ENCODE measurements around the gene STIP1. TPM values are rescaled to one million over a fixed set of nuclear protein-coding genes. Genes with fewer than 3 reads are reported as not detected.

STIP1 gene
- total RNA-seq, 6 experiments from 2014 or later: 27.6 to 110 (median 59.4) TPM

GRCh38 chr11:64165842-64166635 lies 19.9 kb upstream of the STIP1 start, which contains the start of gene MACROD1:
MACROD1 (minus strand) TSS chr11:64166113; CDS start chr11:64165994, 119 bp downstream.
- Histone ChIP-seq H3K27me3 (no peaks in the 10 kb centered on the region), H3K4me1 (peaks cover 0 to 8% (median 0%) of the 10 kb centered on the region in 4 donors), H3K9me3 (no peaks in the 10 kb centered on the region), H3K27ac (peak within 1 kb of the TSS; percentile 36 to 84 (median 72)), H3K36me3 (no peaks in the 10 kb centered on the region), H3K4me3 (peak within 1 kb of the TSS; percentile 77 to 84 (median 83))
- intact Hi-C loops (cut with DNase I): no loop called here
- peak; percentile 94 to 97 (median 96) for DNase-seq
- 0% methylated on average over 25 of the region's 92 CpGs for WGBS (ENCODE audit: insufficient coverage, low coverage, low lambda C conversion rate, missing lambda C conversion rate)
- peak; percentile 76 for TF ChIP-seq POLR2A (IDR thresholded peaks at IDR 0.05)
- TF ChIP-seq, protein P1, sequence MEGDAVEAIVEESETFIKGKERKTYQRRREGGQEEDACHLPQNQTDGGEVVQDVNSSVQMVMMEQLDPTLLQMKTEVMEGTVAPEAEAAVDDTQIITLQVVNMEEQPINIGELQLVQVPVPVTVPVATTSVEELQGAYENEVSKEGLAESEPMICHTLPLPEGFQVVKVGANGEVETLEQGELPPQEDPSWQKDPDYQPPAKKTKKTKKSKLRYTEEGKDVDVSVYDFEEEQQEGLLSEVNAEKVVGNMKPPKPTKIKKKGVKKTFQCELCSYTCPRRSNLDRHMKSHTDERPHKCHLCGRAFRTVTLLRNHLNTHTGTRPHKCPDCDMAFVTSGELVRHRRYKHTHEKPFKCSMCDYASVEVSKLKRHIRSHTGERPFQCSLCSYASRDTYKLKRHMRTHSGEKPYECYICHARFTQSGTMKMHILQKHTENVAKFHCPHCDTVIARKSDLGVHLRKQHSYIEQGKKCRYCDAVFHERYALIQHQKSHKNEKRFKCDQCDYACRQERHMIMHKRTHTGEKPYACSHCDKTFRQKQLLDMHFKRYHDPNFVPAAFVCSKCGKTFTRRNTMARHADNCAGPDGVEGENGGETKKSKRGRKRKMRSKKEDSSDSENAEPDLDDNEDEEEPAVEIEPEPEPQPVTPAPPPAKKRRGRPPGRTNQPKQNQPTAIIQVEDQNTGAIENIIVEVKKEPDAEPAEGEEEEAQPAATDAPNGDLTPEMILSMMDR (IDR thresholded peaks at IDR 0.05): no peak
- peak; percentile 92 to 94 (median 92) for ATAC-seq

DNA sequence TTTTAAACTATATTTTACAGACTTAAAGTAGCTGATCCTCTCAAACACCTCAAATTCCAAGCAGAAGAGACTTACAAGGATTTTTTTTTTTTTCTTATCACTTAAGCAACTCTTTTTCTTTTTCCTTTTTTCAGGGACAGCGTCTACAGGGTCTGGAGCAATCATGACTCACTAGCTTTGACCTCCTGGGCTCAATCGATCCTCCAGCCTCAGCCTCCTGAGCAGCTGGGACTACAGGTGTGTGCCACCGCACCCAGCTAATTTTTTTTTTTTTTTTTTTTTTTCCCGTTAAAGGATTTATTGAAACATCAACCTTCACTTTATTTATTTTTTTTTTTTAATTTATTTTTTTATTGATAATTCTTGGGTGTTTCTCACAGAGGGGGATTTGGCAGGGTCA lies 15.6 kb upstream of the STIP1 start:
- no peak for DNase-seq
- Histone ChIP-seq H3K36me3 (no peaks in the 10 kb centered on the region), H3K27ac (no peak overlapping the region), H3K9me3 (no peaks in the 10 kb centered on the region), H3K27me3 (no peaks in the 10 kb centered on the region), H3K4me3 (no peak overlapping the region), H3K4me1 (no peaks in the 10 kb centered on the region)
- WGBS (ENCODE audit: insufficient coverage, low coverage, low lambda C conversion rate, missing lambda C conversion rate): 85% methylated on average over 4 of the region's 4 CpGs
- intact Hi-C loops (cut with DNase I): no loop called here
- no peak for ATAC-seq
- no peak for TF ChIP-seq POLR2A (IDR thresholded peaks at IDR 0.05)
- TF ChIP-seq, protein P1 (IDR thresholded peaks at IDR 0.05): no peak

GRCh38 chr11:64173616-64174355 lies 12.2 kb upstream of the STIP1 start:
- WGBS (ENCODE audit: insufficient coverage, low coverage, low lambda C conversion rate, missing lambda C conversion rate): 71% methylated on average over 4 of the region's 4 CpGs
- TF ChIP-seq, protein P1 (IDR thresholded peaks at IDR 0.05): no peak
- no peak for TF ChIP-seq POLR2A (IDR thresholded peaks at IDR 0.05)
- no peak for DNase-seq

DNA sequence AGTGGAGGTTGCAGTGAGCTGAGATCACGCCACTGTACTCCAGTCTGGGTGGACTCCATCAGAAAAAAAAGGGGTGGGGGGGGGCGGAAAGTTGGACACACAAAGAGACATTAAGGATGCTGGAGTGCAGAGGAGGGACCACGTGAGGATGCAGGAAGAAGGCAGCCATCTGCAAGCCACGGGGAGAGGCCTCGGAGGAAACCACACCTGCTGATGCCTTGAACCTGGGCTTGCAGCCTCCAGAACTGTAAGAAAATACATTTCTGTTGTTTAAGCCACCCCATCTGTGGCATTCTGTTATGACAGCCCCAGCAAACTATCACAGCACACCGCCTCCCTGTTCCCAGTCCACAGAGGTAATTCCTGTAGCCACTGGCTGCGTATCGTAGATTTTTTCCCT lies 9.2 kb upstream of the STIP1 start:
- WGBS (ENCODE audit: insufficient coverage, low coverage, low lambda C conversion rate, missing lambda C conversion rate): 86% methylated on average over 5 of the region's 8 CpGs
- no peak for TF ChIP-seq POLR2A (IDR thresholded peaks at IDR 0.05)
- TF ChIP-seq, protein P1 (IDR thresholded peaks at IDR 0.05): no peak
- intact Hi-C loops (cut with DNase I): no loop called here

More at GRCh38 chr11:64173616-64174355, 12.2 kb upstream of the STIP1 start:
- no peak for ATAC-seq
- no peaks in the 10 kb centered on the region for H3K36me3 ChIP-seq
- H3K4me3 ChIP-seq: no peak overlapping the region
- H3K4me1 ChIP-seq: no peaks in the 10 kb centered on the region
- H3K27ac ChIP-seq: no peak overlapping the region
- no peaks in the 10 kb centered on the region for H3K9me3 ChIP-seq
- intact Hi-C loops (cut with DNase I): no loop called here
- H3K27me3 ChIP-seq: no peaks in the 10 kb centered on the region

More for the DNA sequence above, 9.2 kb upstream of the STIP1 start:
- Histone ChIP-seq H3K4me3 (no peak overlapping the region), H3K36me3 (no peaks in the 10 kb centered on the region), H3K9me3 (no peaks in the 10 kb centered on the region), H3K27me3 (no peaks in the 10 kb centered on the region), H3K27ac (no peak overlapping the region), H3K4me1 (no peaks in the 10 kb centered on the region)
- ATAC-seq (no peak), DNase-seq (no peak)
